Measurements from ENCODE around the gene DIP2C.

The DIP2C gene

DNA sequence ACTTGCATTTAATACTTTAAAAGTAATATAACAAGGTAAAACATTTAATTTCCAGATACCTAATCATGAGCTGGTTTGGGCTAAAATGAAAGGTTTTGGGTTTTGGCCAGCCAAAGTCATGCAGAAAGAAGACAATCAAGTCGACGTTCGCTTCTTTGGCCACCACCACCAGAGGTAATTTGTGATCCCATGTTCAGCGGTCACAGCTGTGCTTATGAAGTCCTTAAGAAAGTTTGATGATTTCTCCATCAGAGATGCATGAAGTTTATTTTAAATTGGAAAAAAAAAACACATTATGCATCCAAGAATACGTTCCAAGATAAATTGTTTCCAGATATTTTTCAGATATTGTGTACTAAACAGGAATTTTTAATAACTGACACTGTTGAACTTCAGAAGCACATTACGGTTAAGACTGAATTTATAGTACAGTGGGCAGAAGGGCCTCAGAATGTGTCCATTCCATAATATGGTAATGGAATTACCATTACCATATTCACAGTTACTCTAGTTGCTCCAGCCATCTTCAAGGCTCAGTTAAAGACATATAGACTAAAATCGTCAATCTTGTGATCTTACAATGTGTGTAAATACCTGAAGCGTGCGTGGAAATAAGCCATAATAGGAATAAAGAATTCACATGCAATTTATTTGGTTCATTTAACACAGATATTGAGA, 447.4 kb downstream of the DIP2C start:
- DNase-seq: no peak

DNA sequence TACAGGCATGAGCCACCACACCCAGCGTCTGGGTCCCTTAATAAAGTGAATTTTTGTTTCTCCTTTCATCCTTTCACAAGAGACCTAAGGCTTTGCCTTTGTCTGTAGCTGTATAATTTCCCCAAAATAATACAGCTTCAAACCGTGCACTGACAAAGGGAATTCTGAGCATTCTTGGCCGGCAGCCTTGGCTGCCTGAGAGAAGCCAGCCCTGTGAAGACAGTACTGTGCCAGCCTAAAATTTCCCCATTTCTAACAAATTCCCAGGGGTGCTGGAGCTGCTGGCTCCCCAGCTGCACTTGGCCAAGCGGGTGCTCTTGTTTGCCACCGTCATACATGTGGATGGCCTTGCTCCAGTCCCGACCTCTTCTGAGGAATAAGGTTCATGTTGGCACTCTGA, 448.0 kb downstream of the DIP2C start:
- no peak for DNase-seq

- DNase-seq: no peak
Measured at GRCh38 chr10:239109-239508, 450.4 kb downstream of the DIP2C start.

DNA sequence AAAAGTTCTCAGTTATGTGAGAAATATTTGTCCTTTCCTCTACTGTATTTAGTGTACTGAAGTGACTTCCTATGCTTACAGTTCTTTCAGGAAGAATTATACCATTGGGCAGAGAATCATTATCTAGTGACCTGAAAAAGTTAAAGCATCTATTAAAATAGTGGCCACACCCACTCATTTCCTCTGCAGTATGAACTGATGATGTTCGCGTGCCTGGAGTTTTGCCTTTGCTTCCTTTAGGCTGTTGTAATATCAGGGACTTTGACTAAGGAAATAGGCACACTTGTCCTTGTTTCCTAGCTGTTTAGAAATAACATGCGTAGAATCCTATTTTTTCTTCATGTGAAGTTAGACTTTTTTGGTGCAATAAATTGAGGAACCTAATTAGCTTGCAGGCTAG, 453.6 kb downstream of the DIP2C start:
- DNase-seq: no peak

DNA sequence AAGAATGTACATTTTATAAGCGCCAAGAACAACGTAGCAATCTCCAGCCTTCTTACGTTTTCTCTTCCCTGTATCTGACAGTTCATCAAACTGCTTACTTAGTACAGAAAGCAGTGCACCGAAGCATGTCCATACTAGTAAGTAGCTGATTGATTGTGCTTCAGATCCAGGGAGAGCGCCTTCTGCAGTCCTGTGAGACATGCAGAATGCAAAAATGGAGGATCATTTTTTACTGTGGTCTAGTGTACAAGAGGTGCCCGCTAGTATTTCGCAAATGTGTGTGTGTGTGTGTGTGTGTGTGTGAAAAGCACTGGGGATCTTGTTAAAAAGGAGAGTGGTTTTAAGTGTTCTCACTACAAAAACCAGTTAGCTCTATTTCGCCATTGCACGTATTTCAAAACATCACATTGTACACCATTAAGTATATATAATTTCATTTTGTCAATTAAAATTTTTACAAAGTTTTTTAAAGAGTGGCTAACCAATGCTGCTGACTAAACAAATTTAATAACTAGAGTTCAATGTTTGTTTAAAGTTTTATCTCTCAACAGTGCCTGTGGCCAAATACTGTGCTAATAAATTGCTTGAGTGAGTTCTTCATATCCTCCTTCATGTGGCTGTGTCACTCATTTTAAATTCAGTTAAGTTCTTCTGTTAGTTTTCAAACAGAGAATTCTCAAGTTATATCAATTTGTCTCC, 454.6 kb downstream of the DIP2C start:
- no peak for DNase-seq

- no peak for DNase-seq
Measured at GRCh38 chr10:232878-233277, 456.6 kb downstream of the DIP2C start.

GRCh38 chr10:232061-232460, 457.4 kb downstream of the DIP2C start:
- no peak for DNase-seq

DNA sequence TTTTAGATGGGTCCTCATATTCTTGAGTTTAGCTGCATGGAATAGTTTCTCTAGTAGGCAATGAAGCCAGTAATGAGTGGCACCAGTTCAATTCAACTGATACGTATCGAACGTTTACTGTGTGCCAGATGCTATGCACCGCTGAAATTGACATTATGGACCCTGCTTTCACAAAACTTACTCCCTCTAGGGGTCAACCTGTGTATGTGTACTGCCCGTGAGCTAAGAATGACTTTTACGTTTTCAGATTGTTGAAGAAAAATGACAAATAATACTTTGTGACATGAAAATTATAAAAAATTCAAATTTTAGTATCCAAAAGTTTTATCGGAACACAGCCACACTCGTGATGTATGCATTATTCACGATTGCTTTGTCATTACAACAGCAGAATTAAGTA, 458.7 kb downstream of the DIP2C start:
- DNase-seq: no peak

DNA sequence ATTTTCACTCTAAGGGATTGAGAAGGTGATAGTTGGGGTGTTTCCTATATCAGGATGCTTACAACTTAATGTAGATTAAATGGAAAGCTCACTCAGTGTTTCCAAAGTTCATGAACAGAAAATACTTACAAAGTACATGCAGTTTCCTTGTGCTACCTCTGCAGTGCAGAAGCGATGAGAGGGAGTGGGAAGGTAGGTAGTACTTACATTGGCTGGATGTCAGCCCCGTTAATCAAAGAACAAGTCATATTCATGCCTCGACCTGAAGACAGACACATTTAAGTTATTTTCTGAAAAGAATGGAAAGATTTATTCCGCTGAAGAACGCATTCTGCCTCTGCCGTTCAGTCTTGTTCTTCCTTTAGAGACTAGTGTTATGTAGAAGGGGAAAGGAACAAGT, 461.1 kb downstream of the DIP2C start:
- no peak for DNase-seq

- DNase-seq: no peak
Measured at GRCh38 chr10:227014-227413, 462.5 kb downstream of the DIP2C start.

- no peak for DNase-seq
Measured at GRCh38 chr10:226018-226417, 463.4 kb downstream of the DIP2C start.

DNA sequence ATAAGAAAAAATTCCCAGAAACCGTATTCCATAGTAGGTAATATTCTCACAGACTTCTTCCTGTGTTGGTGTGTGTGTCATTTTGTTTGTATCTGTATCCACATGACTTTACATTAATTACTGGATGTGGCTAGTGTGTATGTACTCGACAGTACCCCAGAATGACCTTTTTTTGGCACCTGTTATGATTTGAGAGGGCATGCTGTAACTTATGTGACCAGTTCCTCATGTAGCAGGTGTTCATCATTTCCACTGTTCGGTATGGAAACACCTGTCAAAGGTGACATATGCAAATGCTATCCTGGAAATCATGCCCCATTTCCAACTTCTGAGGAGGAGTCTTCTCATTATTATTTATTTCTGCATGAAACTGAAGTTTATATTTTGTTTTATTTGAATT, 464.9 kb downstream of the DIP2C start:
- no peak for DNase-seq
